HK-2 (cell line): Measurements from ENCODE around the gene GNG5.
"Not testable (repeated sequence)": the region's sequence is repeated elsewhere in the genome, so short reads cannot be mapped to it uniquely, and the experiment has no call there.

Experiments used
- DNase-seq: peaks from one replicate; pipeline ENCODE4 v3.0.0-alpha.2; 2018; ENCODE audit not compliant: unreplicated experiment

Gene GNG5

GRCh38 chr1:84506002-84506728, at the start of gene GNG5, which contains the start of gene SPATA1:
TSS of gene GNG5 (minus strand) at chr1:84506581. CDS start at chr1:84506091, 490 bp downstream.
TSS of gene SPATA1 (plus strand) at chr1:84506386. CDS start at chr1:84516360, 9,974 bp downstream.
- peak; percentile 98 for DNase-seq

GRCh38 chr1:84550826-84551225, 44.4 kb upstream of the GNG5 start:
- no peak for DNase-seq

GRCh38 chr1:84541679-84542078, 35.3 kb upstream of the GNG5 start:
- no peak for DNase-seq

GRCh38 chr1:84540759-84541158, 34.4 kb upstream of the GNG5 start:
- DNase-seq = no peak

- no peak for DNase-seq
Observed at GRCh38 chr1:84539972-84540371, 33.6 kb upstream of the GNG5 start.

GRCh38 chr1:84538599-84538998, 32.2 kb upstream of the GNG5 start:
- no peak for DNase-seq

GRCh38 chr1:84525779-84526178, 19.4 kb upstream of the GNG5 start:
- no peak for DNase-seq

- no peak for DNase-seq
Observed at GRCh38 chr1:84524590-84524989, 18.2 kb upstream of the GNG5 start.

- DNase-seq = no peak
Observed at GRCh38 chr1:84510668-84511067, 4.3 kb upstream of the GNG5 start.

GRCh38 chr1:84510165-84510564, 3.8 kb upstream of the GNG5 start:
- DNase-seq = no peak

- no peak for DNase-seq
Observed at GRCh38 chr1:84509029-84509428, 2.6 kb upstream of the GNG5 start.

- no peak for DNase-seq
Observed at GRCh38 chr1:84508510-84508909, 2.1 kb upstream of the GNG5 start.

- not testable (repeated sequence) for DNase-seq
Observed at GRCh38 chr1:84507887-84508286, 1.5 kb upstream of the GNG5 start.

GRCh38 chr1:84506729-84507453, 510 bp upstream of the GNG5 start:
- no peak for DNase-seq

GRCh38 chr1:84505493-84506001, 834 bp downstream of the GNG5 start:
- no peak for DNase-seq

GRCh38 chr1:84504580-84505492, 1.5 kb downstream of the GNG5 start:
- peak; percentile 14 for DNase-seq

GRCh38 chr1:84502927-84503326, 3.5 kb downstream of the GNG5 start:
- no peak for DNase-seq

GRCh38 chr1:84497631-84498275, 8.6 kb downstream of the GNG5 start:
- no peak for DNase-seq

- no peak for DNase-seq
Observed at GRCh38 chr1:84496498-84496897, 9.9 kb downstream of the GNG5 start.

GRCh38 chr1:84493747-84494146, 12.6 kb downstream of the GNG5 start:
- DNase-seq = no peak

- no peak for DNase-seq
Observed at GRCh38 chr1:84492726-84493125, 13.7 kb downstream of the GNG5 start.
